GM18499 (cell line): ENCODE data around the gene ACTL7B.

Experiments used
- ATAC-seq: cut with Tn5 transposase; IDR thresholded peaks from one replicate; pipeline ENCODE4 v1.9.1; 2021; ENCODE audit warnings: moderate number of reproducible peaks; ENCODE audit not compliant: insufficient read depth, unreplicated experiment

ACTL7B gene

DNA sequence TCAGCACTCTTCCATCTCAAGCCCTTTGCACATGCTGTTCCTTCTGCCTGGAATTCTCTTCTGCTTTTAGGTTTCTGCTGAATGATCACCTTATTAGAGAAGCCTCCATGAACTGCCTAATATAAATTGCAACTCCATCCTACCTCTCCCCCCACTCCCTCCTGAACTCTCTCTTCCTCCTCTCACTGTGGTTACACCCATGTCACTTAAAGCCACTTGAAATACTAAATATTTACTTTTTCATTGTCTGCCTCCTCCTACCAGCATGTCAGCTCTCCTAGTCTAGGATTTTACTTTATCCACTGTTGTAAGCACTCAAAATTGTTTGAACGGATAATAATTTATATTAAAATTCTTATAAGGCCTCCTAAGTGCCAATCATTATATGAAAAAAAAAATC lies 43.8 kb downstream of the ACTL7B start:
- no peak for ATAC-seq

- no peak for ATAC-seq
Measured at GRCh38 chr9:108809269-108809668, 46.5 kb downstream of the ACTL7B start.
